Superior temporal gyrus (tissue), 1 donor: ENCODE results near the gene LYZL1.
A peak's percentile ranks its signal among the peaks of the same experiment; 100 is the strongest.
"Not testable (repeated sequence)": the region's sequence is repeated elsewhere in the genome, so short reads cannot be mapped to it uniquely, and the experiment has no call there.

ENCODE experiments used
- DNase-seq: peaks from one replicate; pipeline ENCODE4 v3.0.0-alpha.2; 2016; ENCODE audit errors: extremely low spot score

The LYZL1 gene

GRCh38 chr10:29263506-29263905 is 25.4 kb upstream of the LYZL1 start:
- no peak for DNase-seq

DNA sequence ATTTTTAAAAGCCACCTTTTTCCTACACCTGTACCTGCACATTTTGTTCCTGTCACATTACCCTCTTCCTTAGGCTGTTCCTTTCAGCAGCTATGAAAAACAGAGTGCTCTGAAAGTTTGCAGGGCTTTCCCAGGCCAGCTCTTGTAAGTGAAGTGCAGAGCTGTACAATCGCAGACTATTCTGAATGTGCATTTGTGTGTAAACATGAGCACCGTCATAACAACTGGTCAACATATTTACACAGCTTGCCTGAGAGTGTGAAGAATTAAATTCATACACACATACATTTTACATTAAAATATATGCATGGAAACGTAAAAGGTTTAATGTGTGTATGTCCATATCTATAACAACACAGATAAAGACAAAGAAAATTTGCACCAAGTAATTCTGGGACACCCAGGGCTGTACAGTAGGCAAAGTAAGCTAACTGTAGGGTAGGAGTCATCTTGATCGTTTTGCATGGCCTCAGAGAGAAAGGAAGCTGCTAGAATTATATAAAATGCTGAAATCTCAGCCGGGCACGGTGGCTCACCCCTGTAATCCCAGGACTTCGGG is 23.6 kb upstream of the LYZL1 start:
- no peak for DNase-seq

- no peak for DNase-seq
Observed at GRCh38 chr10:29266641-29267040, 22.2 kb upstream of the LYZL1 start.

DNA sequence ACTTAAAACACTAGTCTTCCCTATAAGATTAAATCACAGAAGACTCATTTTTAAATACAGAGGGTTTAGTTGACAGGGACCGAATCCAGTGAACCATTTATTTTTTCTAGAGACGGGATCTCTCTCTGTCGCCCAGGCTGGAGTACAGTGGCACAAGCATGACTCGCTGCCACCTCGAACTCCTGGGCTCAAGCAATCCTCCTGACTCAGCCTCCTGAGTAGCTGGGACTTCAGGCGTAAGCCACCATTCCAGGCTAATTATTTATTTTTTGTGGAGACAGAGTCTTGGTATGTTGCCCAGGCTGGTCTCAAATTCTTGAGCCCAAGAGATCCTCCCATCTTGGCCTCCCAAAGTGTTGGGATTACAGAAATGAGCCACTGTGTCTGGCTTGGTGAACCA is 20.9 kb upstream of the LYZL1 start:
- DNase-seq: no peak

- DNase-seq: no peak
Observed at GRCh38 chr10:29269486-29269885, 19.4 kb upstream of the LYZL1 start.

GRCh38 chr10:29270883-29271282 is 18.0 kb upstream of the LYZL1 start:
- DNase-seq: no peak

GRCh38 chr10:29271877-29272276 is 17.0 kb upstream of the LYZL1 start:
- DNase-seq: no peak

DNA sequence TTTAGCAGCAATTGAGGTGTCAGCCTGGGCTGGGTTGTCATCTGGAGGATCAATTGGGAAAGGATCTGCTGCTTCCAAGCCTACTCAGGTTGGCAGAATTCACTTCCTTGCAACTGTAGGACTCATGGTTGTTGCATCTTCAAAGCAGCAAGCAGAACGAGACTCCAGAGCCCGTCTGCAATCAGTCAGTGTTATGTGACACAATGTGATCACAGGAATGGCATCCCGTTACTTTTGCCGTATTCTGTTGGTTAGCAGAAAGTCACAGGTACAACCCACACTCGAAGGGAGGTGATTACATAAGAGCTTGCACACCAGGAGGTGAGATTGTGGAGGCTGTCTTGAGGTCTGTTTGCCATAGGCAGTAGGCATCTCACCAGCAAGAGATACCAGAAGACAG is 15.4 kb upstream of the LYZL1 start:
- DNase-seq: no peak

- DNase-seq: no peak
Observed at GRCh38 chr10:29276251-29276850, 12.5 kb upstream of the LYZL1 start.

- no peak for DNase-seq
Observed at GRCh38 chr10:29277296-29277695, 11.6 kb upstream of the LYZL1 start.

DNA sequence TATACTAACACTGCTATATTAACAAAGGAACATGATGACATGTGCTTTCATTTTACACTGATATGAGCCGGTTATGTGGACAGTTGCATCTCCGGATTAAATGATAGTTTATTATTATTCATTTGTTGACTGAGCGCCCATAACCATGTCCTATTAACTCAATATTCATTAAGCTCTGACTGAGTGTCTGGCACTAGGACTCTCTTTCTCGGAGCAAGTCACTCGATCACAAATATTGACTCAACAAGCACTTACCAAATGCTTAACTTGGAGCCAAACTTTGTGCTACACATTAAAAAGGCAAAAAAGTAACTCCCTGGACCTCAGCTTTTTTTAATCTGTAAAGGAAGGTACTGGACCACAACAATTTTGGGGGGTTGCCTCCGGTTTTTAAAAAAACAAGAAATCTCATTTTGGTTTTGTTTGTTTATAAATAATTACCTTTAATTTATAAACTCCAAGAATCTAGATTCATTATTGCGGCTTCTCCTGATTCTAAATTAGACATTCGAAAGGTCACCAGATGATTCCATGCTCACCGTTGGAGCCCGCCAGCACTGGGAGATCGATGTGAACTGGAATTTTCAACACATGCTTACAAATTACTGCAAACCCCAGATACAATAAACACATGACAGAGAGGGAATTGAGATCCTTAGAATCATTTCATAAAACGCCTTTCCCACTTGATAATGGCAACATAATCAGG is 8.9 kb upstream of the LYZL1 start:
- DNase-seq: no peak

DNA sequence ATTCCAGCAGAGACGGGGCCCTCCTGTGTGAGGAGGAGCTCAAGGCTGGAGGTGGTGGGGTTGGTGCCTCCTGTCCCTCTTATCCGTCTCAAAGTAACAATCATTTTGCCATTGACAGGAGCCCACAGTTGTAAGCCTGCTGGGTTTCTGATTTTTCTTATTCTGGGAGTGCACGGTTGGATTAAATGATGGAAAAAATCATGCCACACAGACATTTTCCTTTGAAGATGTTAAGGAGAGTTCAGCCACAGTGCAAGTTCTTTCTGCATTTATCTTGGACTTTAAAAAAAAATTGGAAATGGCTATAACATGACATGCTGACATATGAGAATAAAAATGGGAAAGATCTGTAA is 8.4 kb upstream of the LYZL1 start:
- no peak for DNase-seq

GRCh38 chr10:29285624-29286051 is 3.2 kb upstream of the LYZL1 start:
- no peak for DNase-seq

GRCh38 chr10:29287635-29288034 is 1.2 kb upstream of the LYZL1 start:
- DNase-seq: no peak

DNA sequence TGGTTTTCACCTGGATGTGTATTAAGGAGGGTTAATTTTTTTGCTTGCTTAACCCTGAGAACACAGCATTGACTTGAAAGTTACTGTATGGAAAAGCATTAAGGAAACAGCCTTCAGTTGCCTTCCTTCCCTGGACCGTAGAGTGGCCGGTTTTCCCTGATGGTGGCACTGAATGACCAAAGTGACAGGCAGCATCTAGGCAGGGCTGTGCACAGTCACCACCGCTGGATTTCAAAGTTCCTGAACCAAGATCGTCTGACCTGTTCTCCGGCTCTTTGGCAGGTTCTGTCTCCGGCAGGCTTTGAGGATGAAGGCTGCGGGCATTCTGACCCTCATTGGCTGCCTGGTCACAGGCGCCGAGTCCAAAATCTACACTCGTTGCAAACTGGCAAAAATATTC is 2.7 kb downstream of the LYZL1 start:
- not testable (repeated sequence) for DNase-seq

GRCh38 chr10:29292406-29292805 is 3.5 kb downstream of the LYZL1 start:
- not testable (repeated sequence) for DNase-seq

DNA sequence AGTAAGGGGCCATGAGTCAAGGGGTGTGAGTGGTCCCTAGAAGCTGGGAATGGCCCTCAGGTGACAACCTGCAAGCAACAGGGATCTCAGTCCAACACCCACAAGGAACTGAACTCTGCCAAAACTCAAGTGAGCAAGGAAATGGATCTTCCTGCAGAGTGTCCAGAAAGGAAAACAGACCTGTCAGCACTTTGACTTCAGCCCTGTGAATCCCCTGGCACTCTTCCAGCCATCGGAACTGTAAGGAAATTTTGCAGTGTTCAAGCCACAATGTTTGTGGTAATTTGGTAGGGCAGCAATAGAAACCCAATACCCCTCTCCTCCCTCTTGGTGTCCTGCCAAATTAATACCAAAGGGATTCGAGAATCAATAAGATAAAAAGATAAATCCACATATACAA is 6.9 kb downstream of the LYZL1 start:
- DNase-seq: no peak

DNA sequence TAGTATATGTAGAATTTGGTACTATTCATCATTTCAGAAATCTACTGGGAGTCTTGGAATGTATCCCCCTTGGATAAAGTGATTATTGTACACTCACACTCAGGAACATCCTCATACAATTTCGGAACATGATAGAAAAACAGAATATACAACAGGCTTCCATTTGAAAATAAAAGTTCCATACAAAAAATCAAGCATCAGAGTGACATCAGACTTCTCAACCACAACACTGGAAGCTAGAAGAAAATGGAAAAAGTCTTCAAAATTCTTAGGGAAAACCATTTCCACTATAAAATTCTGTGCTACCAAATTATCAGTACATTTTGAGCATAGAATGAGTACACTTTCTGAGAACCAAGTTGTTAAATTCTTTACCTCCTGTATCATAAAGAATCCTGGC is 8.8 kb downstream of the LYZL1 start:
- DNase-seq: no peak

GRCh38 chr10:29301359-29301910 is 12.6 kb downstream of the LYZL1 start:
- DNase-seq: no peak

- no peak for DNase-seq
Observed at GRCh38 chr10:29302499-29302898, 13.6 kb downstream of the LYZL1 start.

- peak; percentile 96 for DNase-seq
Observed at GRCh38 chr10:29304264-29304994, 15.6 kb downstream of the LYZL1 start.

DNA sequence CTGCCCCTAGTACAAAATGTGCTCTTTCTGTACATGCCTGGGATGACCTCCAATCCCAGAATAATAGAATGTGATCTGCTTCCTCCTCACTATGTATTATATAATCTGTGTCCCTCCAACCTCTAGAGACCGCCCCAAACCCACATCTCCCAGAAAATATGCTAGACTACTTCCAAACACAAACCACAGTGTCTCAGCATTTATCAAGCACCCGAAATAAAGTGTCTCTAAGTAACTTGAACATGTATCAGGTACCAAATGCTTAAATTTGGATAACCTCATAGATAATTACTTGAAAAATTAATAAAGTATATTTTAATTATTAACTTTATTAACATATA is 16.1 kb downstream of the LYZL1 start:
- DNase-seq: no peak

GRCh38 chr10:29306688-29307087 is 17.8 kb downstream of the LYZL1 start:
- no peak for DNase-seq
